Loucy (cell line): ENCODE data around the gene NANOS3.

Source experiments
- H2AFZ ChIP-seq: fragments of 200-600 bp; sonication (generic); 2 replicates; pipeline ENCODE4 v1.6.0; 2016; ENCODE audit warnings: antibody characterized with exemption, mild to moderate bottlenecking, low read length, moderate library complexity
- H3F3A ChIP-seq: fragments of 200-600 bp; 2 replicates; pipeline ENCODE4 v1.6.0; 2016; ENCODE audit warnings: antibody characterized with exemption, low read depth, mild to moderate bottlenecking
- H3K27me3 ChIP-seq: fragments of 200-600 bp; sonication (generic); 2 replicates; pipeline ENCODE4 v1.6.1; 2014; ENCODE audit warnings: low read length, mild to moderate bottlenecking; ENCODE audit not compliant: insufficient read depth, poor library complexity, severe bottlenecking
- H3K36me3 ChIP-seq: fragments of 200-600 bp; sonication (generic); 2 replicates; pipeline ENCODE4 v1.6.1; 2016; ENCODE audit warnings: low read length; ENCODE audit not compliant: insufficient read depth
- H3K4me1 ChIP-seq: fragments of 200-600 bp; sonication (generic); 2 replicates; pipeline ENCODE4 v1.5.1; 2014; ENCODE audit warnings: low read length, mild to moderate bottlenecking; ENCODE audit not compliant: insufficient read depth, poor library complexity, severe bottlenecking
- H3K4me2 ChIP-seq: fragments of 200-600 bp; sonication (generic); 2 replicates; pipeline ENCODE4 v1.6.0; 2014; ENCODE audit warnings: antibody characterized with exemption, low read length, low read depth, mild to moderate bottlenecking; ENCODE audit not compliant: poor library complexity, severe bottlenecking
- H3K4me3 ChIP-seq: fragments of 200-600 bp; sonication (generic); 2 replicates; pipeline ENCODE4 v1.5.1; 2014; ENCODE audit warnings: low read length, mild to moderate bottlenecking, mixed read lengths; ENCODE audit not compliant: poor library complexity, severe bottlenecking
- H3K79me2 ChIP-seq: fragments of 200-600 bp; sonication (generic); 2 replicates; pipeline ENCODE4 v1.6.1; 2014; ENCODE audit warnings: low read length; ENCODE audit not compliant: insufficient read depth
- H3K9ac ChIP-seq: fragments of 200-600 bp; sonication (generic); 2 replicates; pipeline ENCODE4 v1.6.0; 2014; ENCODE audit warnings: mild to moderate bottlenecking, low read depth, low read length, moderate library complexity; ENCODE audit not compliant: poor library complexity, severe bottlenecking
- H3K9me2 ChIP-seq: fragments of 200-600 bp; sonication (generic); replicated peaks from 2 replicates; pipeline ENCODE4 v1.6.1; 2016; ENCODE audit warnings: low read depth, low read length, mixed read lengths
- H3K9me3 ChIP-seq: fragments of 200-600 bp; sonication (generic); 2 replicates; pipeline ENCODE4 v1.6.1; 2014; ENCODE audit warnings: mild to moderate bottlenecking, antibody characterized with exemption, low read length, low read depth; ENCODE audit not compliant: insufficient read depth
- H4K20me1 ChIP-seq: fragments of 200-600 bp; sonication (generic); 2 replicates; pipeline ENCODE4 v1.6.0; 2014; ENCODE audit warnings: antibody characterized with exemption, low read length, mild to moderate bottlenecking; ENCODE audit not compliant: insufficient read depth, poor library complexity, severe bottlenecking
- EZH2phosphoT487 ChIP-seq: fragments of 200-600 bp; IDR thresholded peaks from 2 replicates; pipeline ENCODE4 v1.6.1; 2018; ENCODE audit warnings: antibody characterized with exemption, mild to moderate bottlenecking, moderate library complexity, borderline replicate concordance
- TF ChIP-seq, protein P1 (sequence below): fragments of 200-600 bp; sonication (generic); conservative IDR thresholded peaks from 2 replicates; pipeline ENCODE4 v1.5.1; 2014; ENCODE audit warnings: mild to moderate bottlenecking, antibody characterized with exemption, low read length

NANOS3 gene

GRCh38 chr19:13885826-13886365 lies 9.0 kb downstream of the NANOS3 start:
- Histone ChIP-seq H3K27me3 (no peaks in the 10 kb centered on the region), H3K36me3 (peaks cover 12% of the 10 kb centered on the region; the same call in 1 of the 2 replicates), H3K4me2 (no peak overlapping the region), H3F3A (no peaks in the 10 kb centered on the region), H3K79me2 (no peaks in the 10 kb centered on the region), H2AFZ (no peak overlapping the region), H3K4me3 (no peak overlapping the region), H3K9me2 (no peaks in the 10 kb centered on the region), H3K9ac (no peak overlapping the region), H3K9me3 (no peaks in the 10 kb centered on the region), H4K20me1 (no peaks in the 10 kb centered on the region), H3K4me1 (peaks cover 31% of the 10 kb centered on the region)
- TF ChIP-seq, protein P1, sequence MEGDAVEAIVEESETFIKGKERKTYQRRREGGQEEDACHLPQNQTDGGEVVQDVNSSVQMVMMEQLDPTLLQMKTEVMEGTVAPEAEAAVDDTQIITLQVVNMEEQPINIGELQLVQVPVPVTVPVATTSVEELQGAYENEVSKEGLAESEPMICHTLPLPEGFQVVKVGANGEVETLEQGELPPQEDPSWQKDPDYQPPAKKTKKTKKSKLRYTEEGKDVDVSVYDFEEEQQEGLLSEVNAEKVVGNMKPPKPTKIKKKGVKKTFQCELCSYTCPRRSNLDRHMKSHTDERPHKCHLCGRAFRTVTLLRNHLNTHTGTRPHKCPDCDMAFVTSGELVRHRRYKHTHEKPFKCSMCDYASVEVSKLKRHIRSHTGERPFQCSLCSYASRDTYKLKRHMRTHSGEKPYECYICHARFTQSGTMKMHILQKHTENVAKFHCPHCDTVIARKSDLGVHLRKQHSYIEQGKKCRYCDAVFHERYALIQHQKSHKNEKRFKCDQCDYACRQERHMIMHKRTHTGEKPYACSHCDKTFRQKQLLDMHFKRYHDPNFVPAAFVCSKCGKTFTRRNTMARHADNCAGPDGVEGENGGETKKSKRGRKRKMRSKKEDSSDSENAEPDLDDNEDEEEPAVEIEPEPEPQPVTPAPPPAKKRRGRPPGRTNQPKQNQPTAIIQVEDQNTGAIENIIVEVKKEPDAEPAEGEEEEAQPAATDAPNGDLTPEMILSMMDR, result no peak
- no peak for TF ChIP-seq EZH2phosphoT487

DNA sequence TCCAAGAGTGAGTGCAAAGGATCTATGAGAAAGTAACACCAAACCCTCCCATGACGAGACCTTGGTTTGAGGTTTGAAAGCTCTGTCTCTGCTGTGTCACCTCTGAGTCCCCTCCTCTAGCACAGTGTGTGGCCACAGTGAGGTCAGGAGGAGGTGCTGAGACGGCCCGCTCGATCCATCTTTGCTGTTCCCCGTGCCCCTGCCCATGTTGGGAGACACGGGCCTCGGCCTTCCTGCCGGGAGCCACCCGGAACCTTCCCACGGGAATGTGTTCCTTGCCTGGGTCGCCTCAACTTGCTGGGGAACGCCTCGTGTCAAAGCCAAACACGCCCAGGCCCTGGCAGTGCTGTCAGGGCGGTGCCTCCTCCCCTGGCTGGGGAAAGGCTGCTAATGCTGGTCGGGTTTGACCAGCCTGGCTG lies 10.1 kb downstream of the NANOS3 start:
- TF ChIP-seq, protein P1, result no peak
- TF ChIP-seq EZH2phosphoT487, result no peak
- peaks cover 20% of the 10 kb centered on the region for H3K4me1 ChIP-seq
- no peaks in the 10 kb centered on the region for H3K9me3 ChIP-seq
- H3K4me3 ChIP-seq, result no peak overlapping the region
- H3K36me3 ChIP-seq, result peaks cover 12% of the 10 kb centered on the region; the same call in 1 of the 2 replicates
- H4K20me1 ChIP-seq, result no peaks in the 10 kb centered on the region
- no peaks in the 10 kb centered on the region for H3K27me3 ChIP-seq
- H3K79me2 ChIP-seq, result no peaks in the 10 kb centered on the region
- H3K9ac ChIP-seq, result no peak overlapping the region
- no peaks in the 10 kb centered on the region for H3F3A ChIP-seq
- H3K4me2 ChIP-seq, result no peak overlapping the region
- H2AFZ ChIP-seq, result no peak overlapping the region
- H3K9me2 ChIP-seq, result no peaks in the 10 kb centered on the region

- no peak overlapping the region for H3K9ac ChIP-seq
Observed at GRCh38 chr19:13887517-13887916, 10.6 kb downstream of the NANOS3 start.

More at GRCh38 chr19:13887517-13887916, 10.6 kb downstream of the NANOS3 start:
- Histone ChIP-seq H3K36me3 (peaks cover 13% of the 10 kb centered on the region; the same call in 1 of the 2 replicates), H3F3A (no peaks in the 10 kb centered on the region), H3K4me2 (no peak overlapping the region), H4K20me1 (no peaks in the 10 kb centered on the region), H3K9me3 (no peaks in the 10 kb centered on the region), H3K79me2 (no peaks in the 10 kb centered on the region), H3K4me3 (no peak overlapping the region), H3K4me1 (peaks cover 15% of the 10 kb centered on the region), H3K9me2 (no peaks in the 10 kb centered on the region), H3K27me3 (no peaks in the 10 kb centered on the region), H2AFZ (no peak overlapping the region)
- TF ChIP-seq EZH2phosphoT487, result no peak
- TF ChIP-seq, protein P1, result no peak
